K562 (cell line): Measurements from ENCODE around the gene CLCF1. TPM values are rescaled to one million over a fixed set of nuclear protein-coding genes. Genes with fewer than 3 reads are reported as not detected.

Experiments used
- CXXC5 ChIP-seq: fragments of 250-450 bp; sonication (Bioruptor Pico); IDR thresholded peaks from 2 replicates; pipeline ENCODE4 v1.8.0; 2022; ENCODE audit warnings: inconsistent platforms, mild to moderate bottlenecking, moderate library complexity
- FOXA1 ChIP-seq: fragments of 450-650 bp; IDR thresholded peaks from 2 replicates; pipeline ENCODE4 v1.6.1; 2016; ENCODE audit warnings: mild to moderate bottlenecking, borderline replicate concordance
- FOXK2 ChIP-seq, 2 experiments: fragments of 450-650 bp; IDR thresholded peaks in 1 of 2; conservative IDR thresholded peaks in 1 of 2; 2 replicates each; pipeline ENCODE4 v1.6.1; 2016; ENCODE audit warnings: low read depth in 2 of 2, mild to moderate bottlenecking in 1 of 2
- FOXM1 ChIP-seq, 2 experiments: fragments of 450-650 bp in 1 of 2; sonication (generic) in 1 of 2; formaldehyde crosslinking in 1 of 2; IDR thresholded peaks; 2 replicates each; pipeline versions ENCODE4 v1.6.1 to v1.9.0; 2017 to 2022; ENCODE audit warnings: low read depth in 2 of 2, mild to moderate bottlenecking in 2 of 2, missing genetic modification reagents in 1 of 2, moderate library complexity in 1 of 2
- HNRNPK ChIP-seq: fragments of 200-400 bp; formaldehyde crosslinking; IDR thresholded peaks from one replicate; pipeline ENCODE4 v1.6.1; 2018; ENCODE audit warnings: mild to moderate bottlenecking, low read depth, low read length; ENCODE audit not compliant: poor library complexity, severe bottlenecking
- MCM3 ChIP-seq: fragments of 450-650 bp; IDR thresholded peaks from 2 replicates; pipeline ENCODE4 v1.6.1; 2016
- MECOM ChIP-seq: fragments of 250-450 bp; sonication (Bioruptor Pico); IDR thresholded peaks from 2 replicates; pipeline ENCODE4 v1.8.0; 2022; ENCODE audit warnings: inconsistent platforms
- MNT ChIP-seq, 2 experiments: fragments of 450-650 bp; conservative IDR thresholded peaks; 2 replicates each; pipeline ENCODE4 v1.6.1; 2017; ENCODE audit warnings: mild to moderate bottlenecking in 2 of 2, moderate library complexity in 2 of 2
- MTA2 ChIP-seq: fragments of 450-650 bp; IDR thresholded peaks from 2 replicates; pipeline ENCODE4 v1.6.1; 2016; ENCODE audit warnings: low read depth
- MTA3 ChIP-seq: fragments of 450-650 bp; formaldehyde crosslinking; IDR thresholded peaks from 2 replicates; pipeline ENCODE4 v1.6.1; 2017; ENCODE audit warnings: mild to moderate bottlenecking, borderline replicate concordance
- PHB ChIP-seq: fragments of 250-450 bp; sonication (Bioruptor Pico); IDR thresholded peaks from 2 replicates; pipeline ENCODE4 v1.5.0; 2021
- RBM15 ChIP-seq: fragments of 200-400 bp; formaldehyde crosslinking; IDR thresholded peaks from 2 replicates; pipeline ENCODE4 v1.6.1; 2018; ENCODE audit warnings: mild to moderate bottlenecking, low read length, moderate library complexity; ENCODE audit not compliant: insufficient read depth
- SMARCA5 ChIP-seq: fragments of 450-650 bp; IDR thresholded peaks from 2 replicates; pipeline ENCODE4 v1.6.1; 2016
- SRSF9 ChIP-seq: fragments of 200-400 bp; formaldehyde crosslinking; IDR thresholded peaks from 2 replicates; pipeline ENCODE4 v1.6.1; 2017; ENCODE audit warnings: low read depth, low read length, borderline replicate concordance
- ZC3H4 ChIP-seq: sonication (generic); formaldehyde crosslinking; IDR thresholded peaks from 2 replicates; pipeline ENCODE4 v1.9.0; 2021; ENCODE audit warnings: missing genetic modification reagents, borderline replicate concordance
- ZFP36 ChIP-seq: fragments of 150-350 bp; IDR thresholded peaks from 2 replicates; pipeline ENCODE4 v1.6.1; 2018; ENCODE audit warnings: low read length, low read depth; ENCODE audit not compliant: partially characterized antibody
- ZNF174 ChIP-seq: fragments of 250-450 bp; sonication (Bioruptor Pico); IDR thresholded peaks from 2 replicates; pipeline ENCODE4 v1.4.0; 2020; ENCODE audit warnings: mild to moderate bottlenecking
- ZNF408 ChIP-seq: fragments of 250-450 bp; sonication (Bioruptor Pico); IDR thresholded peaks from 2 replicates; pipeline ENCODE4 v1.4.0; 2020; ENCODE audit warnings: low read depth, mild to moderate bottlenecking, moderate library complexity
- ZNF778 ChIP-seq: fragments of 450-650 bp; formaldehyde crosslinking; IDR thresholded peaks from 2 replicates; pipeline ENCODE4 v1.4.0; 2020; ENCODE audit warnings: mild to moderate bottlenecking, moderate library complexity
- polyA plus RNA-seq, 8 experiments: library from polyadenylated mRNA; depleted of rRNA in 4 of 8; stranded (reverse) in 5 of 8; unstranded in 3 of 8; fragments of >200 nt; fragmentation: Nextera tagmentation in 2 of 8; fragmentation: Illumina TruSeq in 1 of 8; extraction: Ambion mirVana in 2 of 8; extraction: Trizol in 1 of 8; gene quantifications; 2 replicates each; pipeline versions ENCODE4 v1.2.1 to v1.2.3, GENCODE V29; 2011 to 2014; ENCODE audit warnings: inconsistent platforms in 1 of 8, missing spikeins in 1 of 8
- total RNA-seq, 7 experiments: library from RNA; depleted of rRNA in 6 of 7; stranded (reverse); fragments of >200 nt in 6 of 7; fragmentation: Illumina TruSeq in 2 of 7; extraction: Trizol in 2 of 7; gene quantifications; 2 replicates each; pipeline versions ENCODE4 v1.2.1 to v1.2.3, GENCODE V29; 2011 to 2021; ENCODE audit warnings: low replicate concordance in 1 of 7
- TF ChIP-seq, protein P1 (sequence below): fragments of 450-650 bp; IDR thresholded peaks from 2 replicates; pipeline ENCODE4 v1.6.1; 2016; ENCODE audit warnings: borderline replicate concordance
- TF ChIP-seq, protein P2 (sequence below): fragments of 450-650 bp; formaldehyde crosslinking; IDR thresholded peaks from 2 replicates; pipeline ENCODE4 v1.4.0; 2020; ENCODE audit warnings: mild to moderate bottlenecking, moderate library complexity

CLCF1 gene
- total and polyA plus RNA-seq, 9 of the 15 experiments (the other 6 are each of a cell fraction or from before 2014, with no cell fraction given), result 0.49 to 5.8 (median 3.0) TPM

DNA sequence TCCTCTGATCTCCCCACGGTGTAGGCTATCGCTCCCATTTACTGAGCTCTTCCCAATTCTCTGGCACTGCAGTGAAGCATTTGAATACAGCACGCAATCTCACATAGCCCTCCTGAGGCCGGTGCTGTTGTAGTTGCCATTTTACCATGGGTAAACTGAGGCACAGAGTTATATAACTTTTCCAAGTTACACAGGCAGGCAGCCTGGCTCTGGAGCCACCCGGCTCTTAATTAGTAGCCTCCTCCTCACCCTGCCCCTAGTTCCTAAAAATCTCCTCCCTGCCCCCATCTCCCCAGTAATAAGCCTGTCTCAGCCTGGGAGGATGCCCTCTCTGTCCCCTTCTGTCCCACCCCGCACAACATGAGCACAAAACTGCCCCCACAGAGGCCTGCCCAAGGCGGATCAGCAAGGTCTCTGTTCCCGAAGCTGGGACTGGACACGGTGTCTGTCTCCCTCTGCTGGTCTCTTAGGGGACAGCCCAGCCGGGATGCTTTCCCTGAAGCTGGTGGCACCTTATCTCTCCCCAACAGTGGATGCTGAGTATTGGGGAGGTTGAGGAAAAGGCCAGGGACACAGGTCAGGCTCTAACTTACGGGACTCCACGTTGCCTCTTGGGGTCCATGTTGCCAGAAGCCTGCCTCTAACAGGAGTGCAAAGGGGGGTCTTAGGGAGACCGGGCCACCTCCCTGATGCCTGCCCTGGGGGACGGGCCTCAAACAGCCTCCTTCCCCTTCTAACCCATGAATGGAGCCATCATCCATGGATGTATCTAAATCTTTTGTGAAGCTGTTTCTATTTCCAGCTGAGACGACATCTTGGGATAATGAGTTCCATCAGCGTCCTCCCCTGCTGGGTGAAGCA, 9.1 kb upstream of the CLCF1 start (continued):
- no peak for TF ChIP-seq MECOM (CRISPR knock-in tag)
- no peak for TF ChIP-seq ZNF408 (CRISPR knock-in tag)
- TF ChIP-seq MTA3, result 0 out of 2 replicates have a peak, but pooled peaks have one; percentile 37
- TF ChIP-seq SRSF9, result no peak
- TF ChIP-seq, protein P1, sequence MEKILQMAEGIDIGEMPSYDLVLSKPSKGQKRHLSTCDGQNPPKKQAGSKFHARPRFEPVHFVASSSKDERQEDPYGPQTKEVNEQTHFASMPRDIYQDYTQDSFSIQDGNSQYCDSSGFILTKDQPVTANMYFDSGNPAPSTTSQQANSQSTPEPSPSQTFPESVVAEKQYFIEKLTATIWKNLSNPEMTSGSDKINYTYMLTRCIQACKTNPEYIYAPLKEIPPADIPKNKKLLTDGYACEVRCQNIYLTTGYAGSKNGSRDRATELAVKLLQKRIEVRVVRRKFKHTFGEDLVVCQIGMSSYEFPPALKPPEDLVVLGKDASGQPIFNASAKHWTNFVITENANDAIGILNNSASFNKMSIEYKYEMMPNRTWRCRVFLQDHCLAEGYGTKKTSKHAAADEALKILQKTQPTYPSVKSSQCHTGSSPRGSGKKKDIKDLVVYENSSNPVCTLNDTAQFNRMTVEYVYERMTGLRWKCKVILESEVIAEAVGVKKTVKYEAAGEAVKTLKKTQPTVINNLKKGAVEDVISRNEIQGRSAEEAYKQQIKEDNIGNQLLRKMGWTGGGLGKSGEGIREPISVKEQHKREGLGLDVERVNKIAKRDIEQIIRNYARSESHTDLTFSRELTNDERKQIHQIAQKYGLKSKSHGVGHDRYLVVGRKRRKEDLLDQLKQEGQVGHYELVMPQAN, result no peak
- peak; percentile 82; the same call in 1 of the 2 replicates for TF ChIP-seq SMARCA5
- TF ChIP-seq FOXM1 (IDR thresholded peaks at IDR 0.05; ENCODE audit: low read depth), result no peak
- TF ChIP-seq FOXM1 (CRISPR knock-in tag; IDR thresholded peaks at IDR 0.05; ENCODE audit: low read depth), result no peak
- TF ChIP-seq HNRNPK, result no peak
- TF ChIP-seq MCM3, result no peak
- TF ChIP-seq CXXC5 (CRISPR knock-in tag), result 0 out of 2 replicates have a peak, but pooled peaks have one; percentile 7
- TF ChIP-seq, protein P2, sequence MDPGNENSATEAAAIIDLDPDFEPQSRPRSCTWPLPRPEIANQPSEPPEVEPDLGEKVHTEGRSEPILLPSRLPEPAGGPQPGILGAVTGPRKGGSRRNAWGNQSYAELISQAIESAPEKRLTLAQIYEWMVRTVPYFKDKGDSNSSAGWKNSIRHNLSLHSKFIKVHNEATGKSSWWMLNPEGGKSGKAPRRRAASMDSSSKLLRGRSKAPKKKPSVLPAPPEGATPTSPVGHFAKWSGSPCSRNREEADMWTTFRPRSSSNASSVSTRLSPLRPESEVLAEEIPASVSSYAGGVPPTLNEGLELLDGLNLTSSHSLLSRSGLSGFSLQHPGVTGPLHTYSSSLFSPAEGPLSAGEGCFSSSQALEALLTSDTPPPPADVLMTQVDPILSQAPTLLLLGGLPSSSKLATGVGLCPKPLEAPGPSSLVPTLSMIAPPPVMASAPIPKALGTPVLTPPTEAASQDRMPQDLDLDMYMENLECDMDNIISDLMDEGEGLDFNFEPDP (CRISPR knock-in tag), result no peak
- TF ChIP-seq MNT (conservative IDR thresholded peaks at IDR 0.05), result 0 out of 4 replicates have a peak, but pooled peaks of 1 of the 2 experiments have one; percentile 25
- no peak for TF ChIP-seq FOXA1
- TF ChIP-seq ZC3H4 (CRISPR knock-in tag), result no peak
- no peak for TF ChIP-seq ZNF174
- TF ChIP-seq ZNF778 (CRISPR knock-in tag), result no peak
- no peak for TF ChIP-seq MTA2
- no peak for TF ChIP-seq RBM15
- peak; percentile 90 for TF ChIP-seq ZFP36
- TF ChIP-seq PHB (CRISPR knock-in tag), result no peak
- no peak for TF ChIP-seq FOXK2 (conservative IDR thresholded peaks at IDR 0.05 in 1 of 2, IDR thresholded peaks at IDR 0.05 in 1 of 2; ENCODE audit: low read depth in 2 of 2)
